Activated T-helper 9 cell treated with anti-CD3 and anti-CD28 coated beads, Interleukin-2, amount 50 U/mL, for 16 hours (primary cell): ENCODE data around the gene SPEN.

Source experiments
- DNase-seq: peaks from one replicate; pipeline ENCODE4 v3.0.0-alpha.2; 2020; ENCODE audit warnings: low read depth

Gene SPEN

GRCh38 chr1:15989776-15990175 lies 142.3 kb downstream of the SPEN start:
- DNase-seq: no peak
